Stimulated activated CD8-positive, alpha-beta memory T cell treated with anti-CD3 and anti-CD28 coated beads, Interleukin-7, amount 100 ng/mL, for 24 hours (primary cell): Measurements from ENCODE around the gene GALNS.
"Not testable (repeated sequence)": the region's sequence is repeated elsewhere in the genome, so short reads cannot be mapped to it uniquely, and the experiment has no call there.

Source experiments
- DNase-seq: peaks from one replicate; pipeline ENCODE4 v3.0.0-alpha.2; 2020; ENCODE audit warnings: low read depth

GALNS gene

GRCh38 chr16:88836791-88837190, 20.0 kb downstream of the GALNS start:
- no peak for DNase-seq

GRCh38 chr16:88835818-88836217, 20.9 kb downstream of the GALNS start:
- no peak for DNase-seq

GRCh38 chr16:88835383-88835782, 21.4 kb downstream of the GALNS start:
- DNase-seq: no peak

- no peak for DNase-seq
Observed at GRCh38 chr16:88834670-88835069, 22.1 kb downstream of the GALNS start.

- no peak for DNase-seq
Observed at GRCh38 chr16:88833086-88833485, 23.7 kb downstream of the GALNS start.

- no peak for DNase-seq
Observed at GRCh38 chr16:88831838-88832237, 24.9 kb downstream of the GALNS start.

DNA sequence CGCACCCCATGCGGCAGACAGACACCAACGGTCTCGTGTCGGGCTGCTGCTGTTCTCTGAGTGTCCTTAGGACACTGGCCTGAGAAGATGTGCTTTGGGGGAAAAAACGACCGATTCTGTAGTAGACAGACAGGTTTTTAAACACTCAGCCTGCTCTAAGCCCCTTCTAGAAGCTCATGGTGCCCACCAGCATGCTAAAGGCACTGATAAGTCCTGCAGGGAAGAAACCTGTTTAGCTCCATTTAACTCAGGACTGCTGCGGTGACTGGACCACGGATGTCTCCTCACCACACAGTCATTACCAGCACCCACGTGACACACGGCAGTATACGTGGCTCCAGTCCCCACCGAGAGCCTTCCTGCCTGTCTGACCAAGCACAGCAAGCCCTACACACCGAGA, 26.0 kb downstream of the GALNS start:
- DNase-seq: no peak

DNA sequence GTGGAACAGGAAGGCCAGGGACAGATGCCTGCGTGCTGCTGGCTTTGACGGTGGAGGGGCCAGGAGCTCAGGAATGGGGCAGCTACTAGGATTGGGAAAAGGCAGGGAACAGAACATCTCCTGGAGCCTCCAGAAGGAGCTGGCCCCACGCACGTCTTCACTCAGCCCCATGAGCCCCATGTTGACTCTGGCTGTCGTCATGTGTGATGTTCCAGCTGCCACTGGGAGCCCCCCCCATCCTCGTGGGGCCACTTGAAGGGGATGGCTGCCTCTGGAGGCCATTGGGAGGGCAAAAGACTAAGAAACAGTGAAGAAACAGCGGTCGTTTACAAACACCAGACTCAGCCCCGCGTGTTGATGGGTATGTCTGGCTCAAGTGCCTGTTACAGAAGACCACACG, 26.5 kb downstream of the GALNS start:
- DNase-seq: no peak

DNA sequence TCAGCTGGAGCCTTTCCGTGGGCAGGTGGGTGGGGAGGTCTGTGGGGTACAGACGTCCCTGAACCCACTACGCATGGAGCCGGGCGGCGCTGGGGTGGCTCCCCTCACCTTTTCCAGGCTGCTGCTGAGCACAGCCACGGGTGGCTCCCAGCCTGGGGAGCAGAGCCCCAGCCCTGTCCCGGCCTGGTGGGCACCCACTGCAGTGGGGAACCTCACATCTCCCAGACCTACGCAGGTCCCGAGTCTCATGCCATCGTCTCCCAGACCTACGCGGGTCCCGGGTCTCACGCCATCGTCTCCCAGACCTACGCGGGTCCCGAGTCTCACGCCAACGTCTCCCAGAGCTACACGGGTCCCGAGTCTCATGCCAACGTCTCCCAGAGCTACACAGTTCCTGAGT, 28.0 kb downstream of the GALNS start:
- DNase-seq: no peak

- no peak for DNase-seq
Observed at GRCh38 chr16:88827727-88828126, 29.0 kb downstream of the GALNS start.

DNA sequence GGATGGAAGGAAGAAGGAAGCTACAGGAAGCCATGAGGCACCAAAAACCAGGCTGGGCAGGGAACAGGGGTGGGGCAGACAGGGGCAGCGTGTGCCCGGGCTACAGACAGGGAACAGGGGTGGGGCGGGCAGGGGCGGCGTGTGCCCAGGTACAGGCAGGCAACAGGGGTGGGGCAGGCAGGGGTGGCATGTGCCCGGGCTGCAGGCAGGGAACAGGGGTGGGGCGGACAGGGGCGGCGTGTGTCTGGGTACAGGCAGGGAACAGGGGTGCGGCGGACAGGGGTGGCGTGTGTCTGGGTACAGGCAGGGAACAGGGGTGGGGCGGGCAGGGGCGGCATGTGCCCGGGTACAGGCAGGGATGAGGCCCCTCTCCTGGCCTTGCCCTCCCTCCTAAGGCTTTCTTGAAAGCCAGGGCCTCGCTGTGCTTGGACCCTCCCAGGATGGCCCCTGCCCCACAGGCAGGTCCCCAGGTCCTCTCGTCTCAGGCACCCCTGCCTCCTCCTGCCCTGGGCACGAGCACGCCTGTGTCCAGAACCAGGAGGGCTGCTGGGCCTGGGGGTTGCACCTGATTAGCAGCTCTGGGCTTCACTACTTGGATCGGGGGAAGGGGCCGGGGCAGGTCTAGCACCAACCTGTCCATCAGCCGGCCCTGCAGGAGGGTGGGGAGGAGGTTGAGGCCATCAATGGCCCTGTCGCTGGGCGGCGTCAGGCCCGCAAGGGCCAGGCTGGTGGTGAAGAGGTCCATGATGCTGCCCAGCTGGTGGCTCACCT, 30.5 kb downstream of the GALNS start:
- DNase-seq: no peak

DNA sequence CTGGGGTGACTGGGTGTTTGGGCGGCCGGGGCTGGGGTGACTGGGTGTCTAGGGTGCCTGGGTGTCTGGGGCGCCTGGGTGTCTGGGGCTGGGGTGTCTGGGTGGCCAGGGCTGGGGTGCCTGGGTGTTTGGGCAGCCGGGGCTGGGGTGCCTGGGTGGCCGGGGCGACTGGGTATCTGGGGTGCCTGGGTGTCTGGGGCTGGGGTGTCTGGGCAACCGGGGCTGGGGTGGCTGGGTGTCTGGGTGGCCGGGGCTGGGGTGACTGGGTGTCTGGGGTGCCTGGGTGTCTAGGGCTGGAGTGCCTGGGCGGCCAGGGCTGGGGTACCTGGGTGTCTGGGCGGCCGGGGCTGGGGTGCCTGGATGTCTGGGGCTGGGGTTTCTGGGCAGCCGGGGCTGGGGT, 31.6 kb downstream of the GALNS start:
- DNase-seq: no peak

- DNase-seq: no peak
Observed at GRCh38 chr16:88824256-88825077, 32.3 kb downstream of the GALNS start.

DNA sequence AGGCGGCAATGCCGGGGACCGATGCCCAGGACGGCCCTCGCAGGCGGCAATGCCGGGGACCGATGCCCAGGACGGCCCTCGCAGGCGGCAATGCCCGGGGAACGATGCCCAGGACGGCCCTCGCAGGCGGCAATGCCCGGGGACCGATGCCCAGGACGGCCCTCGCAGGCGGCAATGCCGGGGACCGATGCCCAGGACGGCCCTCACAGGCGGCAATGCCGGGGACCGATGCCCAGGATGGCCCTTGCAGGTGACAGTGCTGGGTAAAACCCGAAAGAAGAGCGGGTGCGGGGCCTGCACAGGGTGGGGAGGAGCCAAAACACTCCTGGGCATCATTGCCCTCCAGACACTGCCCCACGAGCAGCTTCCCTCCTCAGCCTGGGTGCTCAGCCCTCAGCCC, 33.1 kb downstream of the GALNS start:
- DNase-seq: not testable (repeated sequence)

GRCh38 chr16:88822281-88823040, 34.3 kb downstream of the GALNS start:
- DNase-seq: no peak

- DNase-seq: no peak
Observed at GRCh38 chr16:88821168-88821850, 35.4 kb downstream of the GALNS start.

DNA sequence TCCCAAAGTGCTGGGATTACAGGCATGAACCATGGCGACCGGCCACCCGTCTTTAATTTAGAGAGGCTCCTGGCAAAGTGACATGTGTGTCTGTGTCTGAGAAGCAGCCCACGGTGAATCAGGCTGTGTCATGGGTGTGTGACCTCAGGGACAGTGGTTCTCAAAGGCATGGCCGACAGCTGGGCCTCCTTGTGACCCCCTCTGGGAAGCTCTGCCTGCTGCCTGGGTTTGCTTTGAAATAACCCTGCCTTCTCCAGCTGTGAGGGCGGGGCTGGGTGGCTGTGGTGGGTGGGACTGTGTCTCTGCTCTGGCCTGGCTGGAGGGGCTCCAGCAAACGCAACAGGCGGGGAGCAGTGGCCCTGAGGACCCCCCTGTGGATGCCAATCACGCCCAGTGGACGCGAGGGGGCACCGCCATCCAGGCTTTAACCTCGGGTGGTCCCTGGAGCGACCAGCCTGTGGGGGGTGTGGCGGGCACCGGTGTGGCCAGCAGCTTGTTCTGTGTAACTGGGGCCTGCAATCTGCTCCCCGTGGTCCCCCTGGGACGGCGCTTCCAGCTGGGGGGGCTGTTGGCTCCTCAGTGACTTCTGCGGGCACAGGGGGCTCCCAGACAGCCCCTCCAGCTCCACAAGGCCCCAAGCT, 36.2 kb downstream of the GALNS start:
- DNase-seq: no peak

GRCh38 chr16:88819126-88819525, 37.6 kb downstream of the GALNS start:
- no peak for DNase-seq

GRCh38 chr16:88818575-88818874, 38.2 kb downstream of the GALNS start:
- DNase-seq: no peak

DNA sequence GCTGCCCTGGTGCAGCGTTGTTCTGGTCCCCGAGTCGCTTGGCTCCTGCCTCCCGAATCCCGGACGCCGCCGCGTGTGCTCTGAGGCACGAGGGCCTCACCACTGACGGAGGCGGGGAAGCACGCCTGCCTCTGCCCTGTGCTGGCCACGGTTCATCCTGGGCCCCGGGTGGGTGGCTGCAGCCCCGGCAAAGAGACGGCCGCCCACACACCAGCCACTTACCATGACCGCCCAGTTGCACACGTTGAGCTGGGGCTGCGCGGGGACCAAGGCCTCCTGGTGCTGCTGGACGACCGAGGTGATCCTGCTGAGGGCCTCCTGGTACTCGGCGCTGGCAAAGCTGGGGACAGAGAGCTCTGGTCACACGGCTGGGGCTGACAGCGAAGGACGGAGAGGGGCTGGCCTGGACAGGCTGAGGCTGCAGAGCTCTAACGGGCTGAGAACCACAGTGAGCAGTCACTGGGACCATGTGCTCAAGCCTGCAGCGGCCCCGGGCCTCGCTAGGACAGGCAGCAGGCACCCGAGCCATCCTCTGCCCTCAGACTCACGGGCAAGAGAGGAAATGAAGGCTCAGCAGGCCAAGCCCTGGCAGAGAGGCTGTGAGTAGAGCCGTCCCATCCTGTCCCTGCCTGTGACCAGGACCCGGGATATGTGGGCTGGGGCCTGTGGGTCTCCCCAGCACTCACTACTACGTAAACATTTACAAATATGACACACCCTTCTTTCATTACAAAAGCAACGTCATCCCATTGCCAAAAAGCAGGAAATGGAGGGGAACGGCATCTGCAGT, 38.8 kb downstream of the GALNS start:
- DNase-seq: no peak
